NB4 (cell line): ENCODE measurements around the gene LYRM2.

ENCODE experiments used
- DNase-seq: peaks from one replicate; pipeline ENCODE4 v3.0.0; 2010; ENCODE audit warnings: low read depth
- H3K4me3 ChIP-seq: one replicate; pipeline ENCODE4 v1.5.1; 2011; ENCODE audit warnings: mild to moderate bottlenecking, low read depth, low read length, moderate library complexity
- CTCF ChIP-seq: IDR thresholded peaks from one replicate; pipeline ENCODE4 v1.5.1; 2012; ENCODE audit warnings: low read depth, low read length
- MYC ChIP-seq: IDR thresholded peaks from 2 replicates; pipeline ENCODE4 v1.6.1; 2011; ENCODE audit warnings: low read depth, low read length
- POLR2A ChIP-seq: IDR thresholded peaks from 2 replicates; pipeline ENCODE4 v1.6.1; 2011; ENCODE audit warnings: mild to moderate bottlenecking; ENCODE audit not compliant: insufficient read length; ENCODE audit errors: extremely low read depth
- TF ChIP-seq, protein P1 (sequence below): IDR thresholded peaks from 2 replicates; pipeline ENCODE4 v1.6.1; 2011; ENCODE audit warnings: low read depth, low read length

The LYRM2 gene

DNA sequence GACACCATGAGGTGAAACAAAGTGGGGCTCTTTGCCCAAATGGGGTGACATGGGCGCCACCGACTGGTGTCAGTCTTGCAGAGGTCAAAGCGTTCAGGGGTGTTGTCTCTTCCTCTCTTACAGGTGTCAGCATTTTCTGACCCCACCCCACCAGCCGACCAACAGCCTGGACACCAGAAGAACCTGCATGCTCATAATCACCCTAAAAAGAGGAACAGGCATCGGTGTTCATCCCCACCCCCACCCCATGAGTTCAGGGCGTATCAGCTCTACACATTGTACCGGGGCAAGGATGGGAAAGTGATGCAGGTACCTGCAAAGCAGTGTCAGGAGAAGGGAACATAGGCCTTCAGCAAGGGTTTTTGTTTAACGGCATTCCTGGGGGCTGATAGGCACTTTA, 14.8 kb downstream of the LYRM2 start:
- no peak overlapping the region for H3K4me3 ChIP-seq
- peak; percentile 24 for DNase-seq
- TF ChIP-seq, protein P1, sequence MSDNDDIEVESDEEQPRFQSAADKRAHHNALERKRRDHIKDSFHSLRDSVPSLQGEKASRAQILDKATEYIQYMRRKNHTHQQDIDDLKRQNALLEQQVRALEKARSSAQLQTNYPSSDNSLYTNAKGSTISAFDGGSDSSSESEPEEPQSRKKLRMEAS, result no peak
- TF ChIP-seq CTCF (no peak), POLR2A (no peak), MYC (no peak)

GRCh38 chr6:89619567-89619966, 19.0 kb downstream of the LYRM2 start:
- no peak for TF ChIP-seq CTCF
- TF ChIP-seq MYC, result no peak
- TF ChIP-seq POLR2A, result no peak
- TF ChIP-seq, protein P1, result no peak
- no peak for DNase-seq
- no peak overlapping the region for H3K4me3 ChIP-seq

DNA sequence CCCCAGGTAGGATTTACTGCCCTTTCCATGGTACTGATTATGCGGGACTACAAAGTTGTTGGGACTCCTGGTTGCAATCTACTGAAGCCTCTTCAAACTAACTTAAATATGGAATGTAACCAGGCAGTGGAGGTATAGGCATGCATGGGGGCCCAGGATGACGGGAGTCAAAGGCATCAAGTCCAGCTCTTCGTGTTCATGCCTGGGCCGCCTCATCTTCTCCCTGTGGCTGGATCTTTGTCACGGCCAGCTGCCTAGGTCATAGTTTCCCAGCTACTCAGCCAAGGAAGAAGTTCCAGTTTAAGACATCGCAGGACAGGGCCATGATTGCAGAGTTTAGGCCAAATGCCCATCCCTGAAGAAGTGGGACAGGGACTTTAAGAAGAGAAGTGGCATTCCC, 20.5 kb downstream of the LYRM2 start:
- no peak overlapping the region for H3K4me3 ChIP-seq
- no peak for DNase-seq
- TF ChIP-seq CTCF (no peak), MYC (no peak), POLR2A (no peak)
- TF ChIP-seq, protein P1, result no peak

- DNase-seq, result no peak
- H3K4me3 ChIP-seq, result no peak overlapping the region
- no peak for TF ChIP-seq POLR2A
- TF ChIP-seq CTCF, result no peak
- no peak for TF ChIP-seq MYC
- TF ChIP-seq, protein P1, result no peak
These were observed 22.0 kb downstream of the LYRM2 start for GRCh38 chr6:89616531-89616930.

- no peak for DNase-seq
- no peak for TF ChIP-seq POLR2A
- TF ChIP-seq, protein P1, result no peak
- TF ChIP-seq CTCF, result no peak
- no peak for TF ChIP-seq MYC
- H3K4me3 ChIP-seq, result no peak overlapping the region
These were observed 22.7 kb downstream of the LYRM2 start for GRCh38 chr6:89615882-89616281.

- DNase-seq, result no peak
- TF ChIP-seq CTCF (no peak), POLR2A (no peak), MYC (no peak)
- TF ChIP-seq, protein P1, result no peak
- H3K4me3 ChIP-seq, result no peak overlapping the region
These were observed 24.8 kb downstream of the LYRM2 start for GRCh38 chr6:89613790-89614189.
